Measurements from ENCODE around the gene SLC66A3. TPM values are rescaled to one million over a fixed set of nuclear protein-coding genes. Genes with fewer than 3 reads are reported as not detected.

The SLC66A3 gene
- total RNA-seq, 1 experiment from 2014 or later: 12.5 TPM

GRCh38 chr2:11187731-11188130 lies 32.5 kb downstream of the SLC66A3 start:
- Mint-ChIP-seq H3K36me3 (peaks cover 23% of the 10 kb centered on the region), H3K9me3 (no peaks in the 10 kb centered on the region), H3K4me1 (no peaks in the 10 kb centered on the region), H3K4me3 (no peak overlapping the region), H3K27ac (no peak overlapping the region), H3K27me3 (ENCODE audit: low read depth) (no peaks in the 10 kb centered on the region)
- CTCF ChIA-PET: interaction anchor here (1.0 kb wide), 1 partner anchor 259 kb away, joined by 3 read pairs; no protein-coding TSS in a partner anchor
- POLR2A ChIA-PET: interaction anchor here (0.7 kb wide), 1 partner anchor 46 kb away, joined by 6 read pairs; no protein-coding TSS in a partner anchor
- TF ChIP-seq E2F4 (CRISPR knock-in tag; IDR thresholded peaks at IDR 0.05; ENCODE audit: borderline replicate concordance, low read depth): no peak
- no peak for ATAC-seq
- DNase-seq (ENCODE audit: low spot score): no peak

GRCh38 chr2:11196246-11196645 lies 41.0 kb downstream of the SLC66A3 start:
- no peaks in the 10 kb centered on the region for H3K4me1 Mint-ChIP-seq
- CTCF ChIA-PET: no interaction called here
- POLR2A ChIA-PET: no interaction called here
- DNase-seq (ENCODE audit: low spot score): no peak
- peaks cover 31% of the 10 kb centered on the region for H3K36me3 Mint-ChIP-seq
- no peaks in the 10 kb centered on the region for H3K27me3 Mint-ChIP-seq (ENCODE audit: low read depth)
- no peaks in the 10 kb centered on the region for H3K9me3 Mint-ChIP-seq
- ATAC-seq: no peak
- peak overlapping the region; percentile 57; the same call in 1 of the 2 replicates for H3K27ac Mint-ChIP-seq
- no peak overlapping the region for H3K4me3 Mint-ChIP-seq
- no peak for TF ChIP-seq ARID4B (CRISPR knock-in tag; IDR thresholded peaks at IDR 0.05; ENCODE audit: borderline replicate concordance)
- no peak for TF ChIP-seq GRHL2 (CRISPR knock-in tag; IDR thresholded peaks at IDR 0.05; ENCODE audit: insufficient replicate concordance, severe bottlenecking)
- TF ChIP-seq NFE2L1 (CRISPR knock-in tag; IDR thresholded peaks at IDR 0.05): no peak
- no peak for TF ChIP-seq PRRX2 (CRISPR knock-in tag; IDR thresholded peaks at IDR 0.05)
- no peak for TF ChIP-seq ZNF416 (CRISPR knock-in tag; IDR thresholded peaks at IDR 0.05)
- TF ChIP-seq SP1 (CRISPR knock-in tag; conservative IDR thresholded peaks at IDR 0.05): no peak
- TF ChIP-seq ZNF219 (CRISPR knock-in tag; IDR thresholded peaks at IDR 0.05; ENCODE audit: borderline replicate concordance): no peak
- TF ChIP-seq NR1H2 (CRISPR knock-in tag; IDR thresholded peaks at IDR 0.05): no peak
- TF ChIP-seq ATF6 (CRISPR knock-in tag; IDR thresholded peaks at IDR 0.05): no peak
- no peak for TF ChIP-seq E2F4 (CRISPR knock-in tag; IDR thresholded peaks at IDR 0.05; ENCODE audit: borderline replicate concordance, low read depth)
- no peak for TF ChIP-seq USF2 (CRISPR knock-in tag; IDR thresholded peaks at IDR 0.05)
- no peak for TF ChIP-seq ZBTB43 (CRISPR knock-in tag; IDR thresholded peaks at IDR 0.05)
- no peak for TF ChIP-seq ESRRA (CRISPR knock-in tag; IDR thresholded peaks at IDR 0.05; ENCODE audit: borderline replicate concordance)
- no peak for TF ChIP-seq ZNF263 (CRISPR knock-in tag; IDR thresholded peaks at IDR 0.05; ENCODE audit: low read depth)
- TF ChIP-seq ERG (CRISPR knock-in tag; IDR thresholded peaks at IDR 0.05): no peak
- TF ChIP-seq ATF2 (CRISPR knock-in tag; IDR thresholded peaks at IDR 0.05; ENCODE audit: borderline replicate concordance, low read depth): no peak
- no peak for TF ChIP-seq NFYB (CRISPR knock-in tag; conservative IDR thresholded peaks at IDR 0.05; ENCODE audit: low read depth)
- TF ChIP-seq CDX4 (CRISPR knock-in tag; IDR thresholded peaks at IDR 0.05; ENCODE audit: borderline replicate concordance): no peak
